RWPE2 (cell line): ENCODE measurements around the gene BSCL2.
A peak's percentile ranks its signal among the peaks of the same experiment; 100 is the strongest.

ENCODE experiments used
- ATAC-seq: fragments of 200-7000 bp; cut with Tn5 transposase; 3 replicates; pipeline ENCODE4 v1.9.1; 2021; ENCODE audit warnings: low read depth
- DNase-seq: peaks from one replicate; pipeline ENCODE4 v3.0.0-alpha.2; 2020; ENCODE audit warnings: low spot score
- H3K27ac ChIP-seq: fragments of 450-650 bp; 2 replicates; pipeline ENCODE4 v1.5.1; 2017; ENCODE audit warnings: mild to moderate bottlenecking; ENCODE audit not compliant: poor library complexity, severe bottlenecking
- H3K27me3 ChIP-seq: fragments of 250-450 bp; sonication (Bioruptor Pico); 2 replicates; pipeline ENCODE4 v1.5.1; 2021; ENCODE audit warnings: mild to moderate bottlenecking, moderate library complexity; ENCODE audit not compliant: insufficient read depth, poor library complexity, severe bottlenecking
- H3K36me3 ChIP-seq: fragments of 250-450 bp; sonication (Bioruptor Pico); 2 replicates; pipeline ENCODE4 v1.5.1; 2020; ENCODE audit warnings: low read depth, mild to moderate bottlenecking, moderate library complexity
- H3K4me1 ChIP-seq: fragments of 250-450 bp; sonication (Bioruptor Pico); 2 replicates; pipeline ENCODE4 v1.5.1; 2021; ENCODE audit warnings: mild to moderate bottlenecking, moderate library complexity; ENCODE audit not compliant: insufficient read depth, poor library complexity, severe bottlenecking
- H3K4me3 ChIP-seq: fragments of 250-450 bp; sonication (Bioruptor Pico); 2 replicates; pipeline ENCODE4 v1.5.1; 2021; ENCODE audit warnings: mild to moderate bottlenecking, moderate library complexity; ENCODE audit not compliant: severe bottlenecking
- H3K9me3 ChIP-seq: fragments of 250-450 bp; sonication (Bioruptor Pico); 2 replicates; pipeline ENCODE4 v1.5.1; 2021; ENCODE audit warnings: mild to moderate bottlenecking, moderate library complexity; ENCODE audit not compliant: severe bottlenecking
- CTCF ChIP-seq: fragments of 450-650 bp; IDR thresholded peaks from one replicate; pipeline ENCODE4 v1.5.1; 2017; ENCODE audit warnings: mild to moderate bottlenecking, moderate library complexity; ENCODE audit not compliant: poor library complexity, severe bottlenecking

BSCL2 gene

GRCh38 chr11:62726156-62726914, 19.1 kb upstream of the BSCL2 start:
- H3K27me3 ChIP-seq = no peaks in the 10 kb centered on the region
- peaks cover 10% of the 10 kb centered on the region for H3K4me1 ChIP-seq
- peaks cover 65% of the 10 kb centered on the region for H3K36me3 ChIP-seq
- H3K9me3 ChIP-seq = no peaks in the 10 kb centered on the region
- H3K4me3 ChIP-seq = peak overlapping the region; percentile 67
- DNase-seq = no peak
- peak overlapping the region; percentile 89 for H3K27ac ChIP-seq
- ATAC-seq = no peak
- no peak for TF ChIP-seq CTCF

GRCh38 chr11:62725646-62726045, 18.4 kb upstream of the BSCL2 start:
- DNase-seq (no peak), ATAC-seq (no peak)
- no peaks in the 10 kb centered on the region for H3K9me3 ChIP-seq
- H3K4me1 ChIP-seq = peaks cover 10% of the 10 kb centered on the region
- peak overlapping the region; percentile 89 for H3K27ac ChIP-seq
- no peak for TF ChIP-seq CTCF
- peaks cover 67% of the 10 kb centered on the region for H3K36me3 ChIP-seq
- H3K4me3 ChIP-seq = peak overlapping the region; percentile 67
- no peaks in the 10 kb centered on the region for H3K27me3 ChIP-seq

- no peak for TF ChIP-seq CTCF
- peaks cover 72% of the 10 kb centered on the region for H3K36me3 ChIP-seq
These were observed 16.9 kb upstream of the BSCL2 start for GRCh38 chr11:62724171-62724570.

GRCh38 chr11:62721994-62722393, 14.8 kb upstream of the BSCL2 start:
- TF ChIP-seq CTCF = no peak
- no peaks in the 10 kb centered on the region for H3K27me3 ChIP-seq
- H3K4me1 ChIP-seq = peaks cover 5% of the 10 kb centered on the region
- H3K27ac ChIP-seq = no peak overlapping the region
- no peak overlapping the region for H3K4me3 ChIP-seq
- no peaks in the 10 kb centered on the region for H3K9me3 ChIP-seq
- ATAC-seq = no peak
- peaks cover 94% of the 10 kb centered on the region for H3K36me3 ChIP-seq
- no peak for DNase-seq

More at GRCh38 chr11:62724171-62724570, 16.9 kb upstream of the BSCL2 start:
- ATAC-seq = no peak
- Histone ChIP-seq H3K27me3 (no peaks in the 10 kb centered on the region), H3K4me3 (peak overlapping the region; percentile 67), H3K4me1 (peaks cover 5% of the 10 kb centered on the region), H3K9me3 (no peaks in the 10 kb centered on the region), H3K27ac (no peak overlapping the region)
- DNase-seq = no peak
